ENCODE results near the gene INO80B.

GRCh38 chr2:74441170-74441689 lies 13.7 kb upstream of the INO80B start:
- TF ChIP-seq CTCF (conservative IDR thresholded peaks at IDR 0.05; ENCODE audit: low read length): no peak
- TF ChIP-seq EZH2phosphoT487 (IDR thresholded peaks at IDR 0.05; ENCODE audit: borderline replicate concordance, low read depth, low read length): no peak

Measured in OCI-LY7 (cell line).